ENCODE data around the gene PPP1R14D. TPM values are rescaled to one million over a fixed set of nuclear protein-coding genes. Genes with fewer than 3 reads are reported as not detected.

PPP1R14D gene
- total RNA-seq, 4 donors from 2014 or later: not detected

GRCh38 chr15:40796041-40796440 lies 32.5 kb downstream of the PPP1R14D start:
- Histone ChIP-seq H3K4me1 (peaks cover 0 to 23% (median 13%) of the 10 kb centered on the region in 4 donors), H3K27me3 (no peaks in the 10 kb centered on the region), H3K36me3 (peaks cover 0 to 28% (median 13%) of the 10 kb centered on the region in 4 donors), H3K27ac (replicated peaks in 1 of 4) (no peak overlapping the region), H3K4me3 (no peak overlapping the region), H3K9me3 (no peaks in the 10 kb centered on the region)
- intact Hi-C loops (cut with DNase I): no loop called here
- TF ChIP-seq EP300 (IDR thresholded peaks at IDR 0.05) (no peak), POLR2AphosphoS5 (IDR thresholded peaks at IDR 0.05) (no peak), POLR2A (IDR thresholded peaks at IDR 0.05; ENCODE audit: low read depth) (no peak)
- TF ChIP-seq, protein P1, sequence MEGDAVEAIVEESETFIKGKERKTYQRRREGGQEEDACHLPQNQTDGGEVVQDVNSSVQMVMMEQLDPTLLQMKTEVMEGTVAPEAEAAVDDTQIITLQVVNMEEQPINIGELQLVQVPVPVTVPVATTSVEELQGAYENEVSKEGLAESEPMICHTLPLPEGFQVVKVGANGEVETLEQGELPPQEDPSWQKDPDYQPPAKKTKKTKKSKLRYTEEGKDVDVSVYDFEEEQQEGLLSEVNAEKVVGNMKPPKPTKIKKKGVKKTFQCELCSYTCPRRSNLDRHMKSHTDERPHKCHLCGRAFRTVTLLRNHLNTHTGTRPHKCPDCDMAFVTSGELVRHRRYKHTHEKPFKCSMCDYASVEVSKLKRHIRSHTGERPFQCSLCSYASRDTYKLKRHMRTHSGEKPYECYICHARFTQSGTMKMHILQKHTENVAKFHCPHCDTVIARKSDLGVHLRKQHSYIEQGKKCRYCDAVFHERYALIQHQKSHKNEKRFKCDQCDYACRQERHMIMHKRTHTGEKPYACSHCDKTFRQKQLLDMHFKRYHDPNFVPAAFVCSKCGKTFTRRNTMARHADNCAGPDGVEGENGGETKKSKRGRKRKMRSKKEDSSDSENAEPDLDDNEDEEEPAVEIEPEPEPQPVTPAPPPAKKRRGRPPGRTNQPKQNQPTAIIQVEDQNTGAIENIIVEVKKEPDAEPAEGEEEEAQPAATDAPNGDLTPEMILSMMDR (IDR thresholded peaks at IDR 0.05): no peak
- DNase-seq (ENCODE audit: extremely low spot score): no peak
- WGBS: 70% methylated on average over 2 of the region's 2 CpGs

- peaks cover 0 to 22% (median 14%) of the 10 kb centered on the region in 4 donors for H3K36me3 ChIP-seq
- H3K9me3 ChIP-seq: no peaks in the 10 kb centered on the region
- no peak overlapping the region for H3K4me3 ChIP-seq
- H3K4me1 ChIP-seq: peaks cover 0 to 23% (median 13%) of the 10 kb centered on the region in 4 donors
- WGBS: 66% methylated on average over 9 of the region's 9 CpGs
- intact Hi-C loops (cut with DNase I): no loop called here
- no peak overlapping the region for H3K27ac ChIP-seq (replicated peaks in 1 of 4)
- no peak for TF ChIP-seq POLR2A (IDR thresholded peaks at IDR 0.05; ENCODE audit: low read depth)
- TF ChIP-seq POLR2AphosphoS5 (IDR thresholded peaks at IDR 0.05): no peak
- no peak for TF ChIP-seq EP300 (IDR thresholded peaks at IDR 0.05)
- TF ChIP-seq, protein P1 (IDR thresholded peaks at IDR 0.05): no peak
- DNase-seq (ENCODE audit: extremely low spot score): no peak
- no peaks in the 10 kb centered on the region for H3K27me3 ChIP-seq
These were observed 35.1 kb downstream of the PPP1R14D start for GRCh38 chr15:40793216-40793989.

DNA sequence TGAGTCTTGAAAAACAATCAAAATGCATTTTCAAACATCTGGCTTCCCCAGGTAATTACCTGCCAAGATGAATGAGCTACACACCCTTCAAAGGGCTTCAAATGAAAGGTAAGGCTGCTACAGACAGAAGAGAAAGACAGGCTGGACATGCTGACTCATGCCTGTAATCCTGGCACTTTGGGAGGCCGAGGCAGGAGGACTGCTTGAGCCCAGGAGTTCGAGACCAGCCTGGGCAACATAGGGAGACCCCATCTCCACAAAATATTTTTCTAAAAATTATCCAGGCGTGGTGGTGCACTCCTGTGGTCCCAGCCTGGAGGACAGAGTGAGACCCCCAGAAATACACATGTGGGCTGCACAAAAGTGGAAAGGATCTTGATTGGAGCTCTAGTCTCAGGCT lies 36.1 kb downstream of the PPP1R14D start:
- intact Hi-C loops (cut with DNase I): no loop called here
- WGBS: 95% methylated on average over 3 of the region's 3 CpGs
- TF ChIP-seq POLR2AphosphoS5 (IDR thresholded peaks at IDR 0.05) (no peak), EP300 (IDR thresholded peaks at IDR 0.05) (no peak), POLR2A (IDR thresholded peaks at IDR 0.05; ENCODE audit: low read depth) (no peak)
- TF ChIP-seq, protein P1 (IDR thresholded peaks at IDR 0.05): no peak
- no peak for DNase-seq (ENCODE audit: extremely low spot score)
- no peaks in the 10 kb centered on the region for H3K27me3 ChIP-seq
- peaks cover 0 to 22% (median 13%) of the 10 kb centered on the region in 4 donors for H3K36me3 ChIP-seq
- no peak overlapping the region for H3K4me3 ChIP-seq
- H3K4me1 ChIP-seq: peaks cover 5 to 31% (median 21%) of the 10 kb centered on the region in 4 donors
- H3K9me3 ChIP-seq: no peaks in the 10 kb centered on the region
- H3K27ac ChIP-seq (replicated peaks in 1 of 4): no peak overlapping the region

DNA sequence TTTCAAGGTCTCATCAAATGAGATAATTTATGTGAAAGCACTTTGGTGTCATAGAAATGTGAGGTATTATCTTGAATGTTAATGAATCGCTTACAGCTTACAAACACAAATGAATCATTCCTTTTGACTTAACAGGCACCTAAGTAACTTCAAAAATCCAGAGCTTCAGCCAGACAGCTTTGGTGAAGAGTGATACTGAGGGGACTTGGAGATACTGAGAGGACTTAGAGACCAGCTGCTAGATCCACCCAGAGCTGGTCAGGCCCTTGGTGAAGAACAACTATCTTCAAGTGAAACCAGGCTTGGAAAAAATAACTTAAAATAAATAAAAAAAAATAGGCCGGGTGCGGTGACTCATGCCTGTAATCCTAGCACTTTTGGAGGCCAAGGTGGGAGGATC lies 37.8 kb downstream of the PPP1R14D start:
- DNase-seq (ENCODE audit: extremely low spot score): no peak
- TF ChIP-seq, protein P1 (IDR thresholded peaks at IDR 0.05): no peak
- TF ChIP-seq EP300 (IDR thresholded peaks at IDR 0.05) (no peak), POLR2A (IDR thresholded peaks at IDR 0.05; ENCODE audit: low read depth) (no peak), POLR2AphosphoS5 (IDR thresholded peaks at IDR 0.05) (no peak)
- H3K4me1 ChIP-seq: peaks cover 12 to 31% (median 24%) of the 10 kb centered on the region in 4 donors

More for the DNA sequence above, 37.8 kb downstream of the PPP1R14D start:
- Histone ChIP-seq H3K4me3 (no peak overlapping the region), H3K27ac (replicated peaks in 1 of 4) (no peak overlapping the region), H3K27me3 (no peaks in the 10 kb centered on the region), H3K9me3 (no peaks in the 10 kb centered on the region), H3K36me3 (peaks cover 0 to 22% (median 13%) of the 10 kb centered on the region in 4 donors)
- intact Hi-C loops (cut with DNase I): no loop called here
- WGBS: 79% methylated on average over 3 of the region's 3 CpGs
